Testis (tissue), 2 donors: ENCODE measurements around the gene ZNF516.

Experiments
- POLR2A ChIP-seq: fragments of 450-650 bp; IDR thresholded peaks from one replicate; pipeline ENCODE4 v1.6.1; 2017; ENCODE audit warnings: antibody characterized with exemption, mild to moderate bottlenecking, moderate library complexity
- TF ChIP-seq, protein P1 (sequence below), 3 experiments: fragments of 450-650 bp in 2 of 3; fragments of 200-600 bp in 1 of 3; sonication (generic) in 1 of 3; IDR thresholded peaks; one replicate each; pipeline ENCODE4 v1.5.1; 2016 to 2019; ENCODE audit warnings: antibody characterized with exemption in 3 of 3, mild to moderate bottlenecking in 2 of 3, moderate library complexity in 1 of 3

- TF ChIP-seq, protein P1, sequence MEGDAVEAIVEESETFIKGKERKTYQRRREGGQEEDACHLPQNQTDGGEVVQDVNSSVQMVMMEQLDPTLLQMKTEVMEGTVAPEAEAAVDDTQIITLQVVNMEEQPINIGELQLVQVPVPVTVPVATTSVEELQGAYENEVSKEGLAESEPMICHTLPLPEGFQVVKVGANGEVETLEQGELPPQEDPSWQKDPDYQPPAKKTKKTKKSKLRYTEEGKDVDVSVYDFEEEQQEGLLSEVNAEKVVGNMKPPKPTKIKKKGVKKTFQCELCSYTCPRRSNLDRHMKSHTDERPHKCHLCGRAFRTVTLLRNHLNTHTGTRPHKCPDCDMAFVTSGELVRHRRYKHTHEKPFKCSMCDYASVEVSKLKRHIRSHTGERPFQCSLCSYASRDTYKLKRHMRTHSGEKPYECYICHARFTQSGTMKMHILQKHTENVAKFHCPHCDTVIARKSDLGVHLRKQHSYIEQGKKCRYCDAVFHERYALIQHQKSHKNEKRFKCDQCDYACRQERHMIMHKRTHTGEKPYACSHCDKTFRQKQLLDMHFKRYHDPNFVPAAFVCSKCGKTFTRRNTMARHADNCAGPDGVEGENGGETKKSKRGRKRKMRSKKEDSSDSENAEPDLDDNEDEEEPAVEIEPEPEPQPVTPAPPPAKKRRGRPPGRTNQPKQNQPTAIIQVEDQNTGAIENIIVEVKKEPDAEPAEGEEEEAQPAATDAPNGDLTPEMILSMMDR (IDR thresholded peaks at IDR 0.05) = no peak
- no peak for TF ChIP-seq POLR2A
These were observed 6.0 kb downstream of the ZNF516 start for GRCh38 chr18:76489081-76489480.
